Naive thymus-derived CD8-positive, alpha-beta T cell (primary cell): Measurements from ENCODE around the gene MYL4. TPM values are rescaled to one million over a fixed set of nuclear protein-coding genes. Genes with fewer than 3 reads are reported as not detected.
"Not testable (repeated sequence)": the region's sequence is repeated elsewhere in the genome, so short reads cannot be mapped to it uniquely, and the experiment has no call there.

Source experiments
- ATAC-seq, 2 donors: fragments of 150-1000 bp; cut with Tn5 transposase in 1 of 2; sonication (Bioruptor Pico), chemical (Tn5 transposase) in 1 of 2; 1 replicate in 1 of 2; 2 replicates in 1 of 2; pipeline ENCODE4 v1.10.0; 2021; ENCODE audit warnings: mild to moderate bottlenecking in 2 of 2, moderate library complexity in 2 of 2
- POLR2A ChIA-PET: fragments of 350-600 bp; sonication (Branson Sonifier 250); formaldehyde crosslinking; loops from one replicate; lab custom pipeline; 2021; ENCODE audit warnings: antibody characterized with exemption; lab: Charles Lee
- DNase-seq, 10 donors: peaks; one replicate each; pipeline versions ENCODE4 v3.0.0 to v3.0.0-alpha.2; 2020 to 2022
- H3K27ac Mint-ChIP-seq, 10 donors: one replicate each; pipeline ENCODE4 v1.8.0; 2020 to 2022; ENCODE audit warnings: mild to moderate bottlenecking in 10 of 10, mixed read lengths in 10 of 10, moderate library complexity in 4 of 10, inconsistent platforms in 1 of 10
- H3K27me3 Mint-ChIP-seq, 5 donors: one replicate each; pipeline ENCODE4 v1.8.0; 2021 to 2022; ENCODE audit warnings: mixed read lengths in 5 of 5
- H3K36me3 Mint-ChIP-seq, 3 donors: one replicate each; pipeline ENCODE4 v1.8.0; 2020 to 2022; ENCODE audit warnings: mixed read lengths in 3 of 3, mild to moderate bottlenecking in 2 of 3, inconsistent platforms in 1 of 3
- H3K4me1 Mint-ChIP-seq, 4 donors: one replicate each; pipeline ENCODE4 v1.8.0; 2021 to 2022; ENCODE audit warnings: mixed read lengths in 4 of 4
- H3K4me3 Mint-ChIP-seq, 10 donors: one replicate each; pipeline ENCODE4 v1.8.0; 2020 to 2022; ENCODE audit warnings: mild to moderate bottlenecking in 10 of 10, mixed read lengths in 10 of 10, moderate library complexity in 6 of 10, inconsistent platforms in 1 of 10
- H3K9me3 Mint-ChIP-seq, 9 donors: one replicate each; pipeline ENCODE4 v1.8.0; 2020 to 2022; ENCODE audit warnings: mixed read lengths in 9 of 9, mild to moderate bottlenecking in 3 of 9, inconsistent platforms in 1 of 9, moderate library complexity in 1 of 9
- polyA plus RNA-seq, 3 donors: library from polyadenylated mRNA; unstranded; fragments of 300-500 nt; fragmentation: Illumina TruSeq; gene quantifications; one replicate each; pipeline ENCODE4 v1.2.3, GENCODE V29; 2021
- total RNA-seq, 8 experiments: library from RNA in 2 of 8; stranded (reverse) in 2 of 8; gene quantifications; one replicate each; pipeline ENCODE4 v1.2.3 and lab custom pipeline; 2021 to 2026

Gene MYL4
- not detected for total RNA-seq
- polyA plus RNA-seq = not detected
- total RNA-seq (lab: John Stamatoyannopoulos, UW) = 0 to 0.14 (median 0) reads per million in 6 experiments

GRCh38 chr17:47208744-47209488, at the start of gene MYL4:
Gene MYL4, plus strand, starts transcription at chr17:47209348. Its CDS starts 75 bp downstream, at chr17:47209423.
- Mint-ChIP-seq H3K27ac (peak within 1 kb of the TSS in 6 of 10 donors; percentile 6 to 95 (median 13)), H3K4me3 (no peak within 1 kb of the TSS), H3K4me1 (peaks cover 22 to 51% (median 31%) of the 10 kb centered on the region in 4 donors), H3K9me3 (no peaks in the 10 kb centered on the region), H3K27me3 (peaks cover 0 to 4% (median 0%) of the 10 kb centered on the region in 5 donors), H3K36me3 (no peaks in the 10 kb centered on the region)
- DNase-seq (no peak), ATAC-seq (no peak)
- POLR2A ChIA-PET = interaction anchor here (1.6 kb wide), 1 partner anchor 13 kb away, joined by 4 read pairs; no protein-coding TSS in a partner anchor

- DNase-seq (no peak), ATAC-seq (no peak)
- POLR2A ChIA-PET = no interaction called here
- peaks cover 0 to 81% (median 8%) of the 10 kb centered on the region in 3 donors for H3K36me3 Mint-ChIP-seq
- no peaks in the 10 kb centered on the region for H3K9me3 Mint-ChIP-seq
- peak overlapping the region in 9 of 10 donors; percentile 2 to 73 (median 29) for H3K27ac Mint-ChIP-seq
- peak overlapping the region in 6 of 10 donors; percentile 13 to 57 (median 34) for H3K4me3 Mint-ChIP-seq
- H3K27me3 Mint-ChIP-seq = no peaks in the 10 kb centered on the region
- peaks cover 5 to 26% (median 12%) of the 10 kb centered on the region in 4 donors for H3K4me1 Mint-ChIP-seq
Measured at GRCh38 chr17:47162013-47162622, 47.0 kb upstream of the MYL4 start.

GRCh38 chr17:47164263-47164662, 44.9 kb upstream of the MYL4 start:
- peaks cover 4 to 84% (median 8%) of the 10 kb centered on the region in 3 donors for H3K36me3 Mint-ChIP-seq
- no peaks in the 10 kb centered on the region for H3K9me3 Mint-ChIP-seq
- peak overlapping the region in 4 of 10 donors; percentile 13 to 49 (median 41) for H3K27ac Mint-ChIP-seq
- ATAC-seq = no peak
- DNase-seq = no peak
- H3K4me3 Mint-ChIP-seq = no peak overlapping the region
- POLR2A ChIA-PET = no interaction called here
- H3K4me1 Mint-ChIP-seq = peaks cover 6 to 26% (median 12%) of the 10 kb centered on the region in 4 donors
- H3K27me3 Mint-ChIP-seq = no peaks in the 10 kb centered on the region

- Mint-ChIP-seq H3K4me3 (no peak overlapping the region), H3K9me3 (no peaks in the 10 kb centered on the region), H3K4me1 (peaks cover 6 to 26% (median 12%) of the 10 kb centered on the region in 4 donors), H3K36me3 (peaks cover 4 to 86% (median 6%) of the 10 kb centered on the region in 3 donors), H3K27me3 (no peaks in the 10 kb centered on the region), H3K27ac (peak overlapping the region in 3 of 10 donors; percentile 10 to 47 (median 47))
- POLR2A ChIA-PET = no interaction called here
- no peak for DNase-seq
- ATAC-seq = no peak
Measured at GRCh38 chr17:47165137-47165536, 44.0 kb upstream of the MYL4 start.

GRCh38 chr17:47166854-47167253, 42.3 kb upstream of the MYL4 start:
- H3K4me1 Mint-ChIP-seq = peaks cover 6 to 31% (median 11%) of the 10 kb centered on the region in 4 donors
- H3K4me3 Mint-ChIP-seq, H3K9me3 Mint-ChIP-seq, ATAC-seq, POLR2A ChIA-PET, H3K27me3 Mint-ChIP-seq, DNase-seq: not testable (repeated sequence)
- H3K27ac Mint-ChIP-seq = peak overlapping the region in 2 of 10 donors; percentile 66 to 71
- H3K36me3 Mint-ChIP-seq = peaks cover 4 to 85% (median 9%) of the 10 kb centered on the region in 3 donors

GRCh38 chr17:47168896-47169295, 40.3 kb upstream of the MYL4 start:
- Mint-ChIP-seq H3K4me1 (peaks cover 4 to 29% (median 7%) of the 10 kb centered on the region in 4 donors), H3K36me3 (peaks cover 4 to 81% (median 11%) of the 10 kb centered on the region in 3 donors)
- DNase-seq, ATAC-seq, H3K27ac Mint-ChIP-seq, H3K9me3 Mint-ChIP-seq, H3K27me3 Mint-ChIP-seq, H3K4me3 Mint-ChIP-seq, POLR2A ChIA-PET: not testable (repeated sequence)

GRCh38 chr17:47170710-47171109, 38.4 kb upstream of the MYL4 start:
- no peaks in the 10 kb centered on the region for H3K27me3 Mint-ChIP-seq
- H3K36me3 Mint-ChIP-seq = peaks cover 4 to 76% (median 14%) of the 10 kb centered on the region in 3 donors
- ATAC-seq = no peak

GRCh38 chr17:47172696-47173565, 36.2 kb upstream of the MYL4 start:
- Mint-ChIP-seq H3K27me3 (no peaks in the 10 kb centered on the region), H3K4me1 (peaks cover 8 to 54% (median 35%) of the 10 kb centered on the region in 4 donors), H3K27ac (peak overlapping the region in 2 of 10 donors; percentile 29 to 91), H3K36me3 (peaks cover 4 to 75% (median 14%) of the 10 kb centered on the region in 3 donors), H3K4me3 (no peak overlapping the region), H3K9me3 (no peaks in the 10 kb centered on the region)
- DNase-seq (no peak), ATAC-seq (no peak)
- POLR2A ChIA-PET = no interaction called here

More at GRCh38 chr17:47170710-47171109, 38.4 kb upstream of the MYL4 start:
- no peak overlapping the region for H3K4me3 Mint-ChIP-seq
- POLR2A ChIA-PET = interaction anchor here (0.6 kb wide), 1 partner anchor 26 kb away, joined by 4 read pairs; no protein-coding TSS in a partner anchor
- DNase-seq = no peak
- H3K27ac Mint-ChIP-seq = peak overlapping the region in 1 of 10 donors; percentile 62
- peaks cover 4 to 38% (median 18%) of the 10 kb centered on the region in 4 donors for H3K4me1 Mint-ChIP-seq
- no peaks in the 10 kb centered on the region for H3K9me3 Mint-ChIP-seq

- peak overlapping the region in 6 of 10 donors; percentile 18 to 77 (median 57) for H3K27ac Mint-ChIP-seq
- not testable (repeated sequence) for H3K27me3 Mint-ChIP-seq
Measured at GRCh38 chr17:47174823-47175222, 34.3 kb upstream of the MYL4 start.

GRCh38 chr17:47176389-47176826, 32.7 kb upstream of the MYL4 start:
- DNase-seq = no peak
- Mint-ChIP-seq H3K36me3 (peaks cover 0 to 69% (median 9%) of the 10 kb centered on the region in 3 donors), H3K4me3 (no peak overlapping the region), H3K4me1 (peaks cover 14 to 57% (median 44%) of the 10 kb centered on the region in 4 donors), H3K27ac (peak overlapping the region in 4 of 10 donors; percentile 9 to 53 (median 24)), H3K27me3 (no peaks in the 10 kb centered on the region), H3K9me3 (no peaks in the 10 kb centered on the region)
- no peak for ATAC-seq
- POLR2A ChIA-PET = no interaction called here

More at GRCh38 chr17:47174823-47175222, 34.3 kb upstream of the MYL4 start:
- DNase-seq, ATAC-seq, H3K9me3 Mint-ChIP-seq, POLR2A ChIA-PET: not testable (repeated sequence)
- H3K4me3 Mint-ChIP-seq = peak overlapping the region in 4 of 10 donors; percentile 1 to 41 (median 20)
- peaks cover 0 to 71% (median 15%) of the 10 kb centered on the region in 3 donors for H3K36me3 Mint-ChIP-seq
- H3K4me1 Mint-ChIP-seq = peaks cover 11 to 62% (median 39%) of the 10 kb centered on the region in 4 donors

GRCh38 chr17:47177261-47177660, 31.9 kb upstream of the MYL4 start:
- Mint-ChIP-seq H3K4me1 (peaks cover 19 to 59% (median 51%) of the 10 kb centered on the region in 4 donors), H3K36me3 (peaks cover 0 to 72% (median 9%) of the 10 kb centered on the region in 3 donors), H3K27ac (peak overlapping the region in 1 of 10 donors; percentile 19), H3K9me3 (no peaks in the 10 kb centered on the region), H3K4me3 (no peak overlapping the region), H3K27me3 (no peaks in the 10 kb centered on the region)
- POLR2A ChIA-PET = no interaction called here
- DNase-seq (no peak), ATAC-seq (no peak)

GRCh38 chr17:47179141-47179540, 30.0 kb upstream of the MYL4 start:
- Mint-ChIP-seq H3K4me3 (no peak overlapping the region), H3K4me1 (peaks cover 20 to 64% (median 59%) of the 10 kb centered on the region in 4 donors), H3K27me3 (no peaks in the 10 kb centered on the region), H3K36me3 (peaks cover 0 to 66% (median 7%) of the 10 kb centered on the region in 3 donors), H3K27ac (peak overlapping the region in 1 of 10 donors; percentile 15), H3K9me3 (no peaks in the 10 kb centered on the region)
- DNase-seq = no peak
- POLR2A ChIA-PET = no interaction called here
- ATAC-seq = no peak
